GM18507 (cell line): Measurements from ENCODE around the gene ENAM.
"Not testable (repeated sequence)": the region's sequence is repeated elsewhere in the genome, so short reads cannot be mapped to it uniquely, and the experiment has no call there.

Experiments
- DNase-seq: peaks from one replicate; pipeline ENCODE4 v3.0.0; 2011; ENCODE audit warnings: low read depth; ENCODE audit not compliant: insufficient read length; ENCODE audit errors: extremely low spot score
- FAIRE-seq: peaks from 2 replicates; lab custom pipeline; 2011; peaks lifted over from hg19 to GRCh38; lab: Jason Lieb, UNC

ENAM gene

DNA sequence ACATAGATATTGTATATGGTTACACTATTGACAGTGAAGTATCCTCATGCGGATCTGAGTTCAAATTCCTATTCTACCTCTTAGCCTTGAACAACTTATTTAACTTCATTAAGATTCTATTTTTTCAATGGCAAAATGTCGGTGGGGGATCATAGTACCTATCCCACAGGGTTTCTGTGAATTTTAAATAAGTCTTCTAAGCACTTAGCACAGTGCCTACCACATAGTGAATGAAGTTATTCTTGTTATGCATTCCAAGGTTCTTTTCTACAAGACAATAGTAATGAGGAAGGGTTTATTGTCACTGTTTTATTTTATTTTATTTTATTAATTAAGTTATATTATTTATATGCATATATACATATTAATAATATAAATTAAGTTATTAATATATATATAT is 8.8 kb upstream of the ENAM start:
- FAIRE-seq (no peak), DNase-seq (no peak)

DNA sequence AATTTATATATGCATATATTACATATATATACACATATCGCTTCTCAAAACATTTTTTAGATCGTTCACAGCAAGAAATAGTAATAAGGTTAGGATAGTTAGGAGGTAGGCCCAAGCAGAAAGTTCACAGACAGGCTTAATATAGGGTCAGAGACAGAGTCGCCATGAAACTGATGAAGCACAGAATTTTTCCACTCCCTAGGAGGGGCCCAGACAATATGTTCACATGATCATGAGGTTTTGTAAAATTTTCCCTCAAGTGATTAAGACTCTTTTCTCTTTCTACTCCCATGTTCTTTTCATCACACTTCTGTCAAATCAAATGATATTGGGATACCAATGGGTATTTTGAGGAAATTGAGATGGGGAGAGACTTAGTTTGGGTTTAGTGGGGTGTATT is 5.2 kb upstream of the ENAM start:
- DNase-seq, result no peak
- no peak for FAIRE-seq

DNA sequence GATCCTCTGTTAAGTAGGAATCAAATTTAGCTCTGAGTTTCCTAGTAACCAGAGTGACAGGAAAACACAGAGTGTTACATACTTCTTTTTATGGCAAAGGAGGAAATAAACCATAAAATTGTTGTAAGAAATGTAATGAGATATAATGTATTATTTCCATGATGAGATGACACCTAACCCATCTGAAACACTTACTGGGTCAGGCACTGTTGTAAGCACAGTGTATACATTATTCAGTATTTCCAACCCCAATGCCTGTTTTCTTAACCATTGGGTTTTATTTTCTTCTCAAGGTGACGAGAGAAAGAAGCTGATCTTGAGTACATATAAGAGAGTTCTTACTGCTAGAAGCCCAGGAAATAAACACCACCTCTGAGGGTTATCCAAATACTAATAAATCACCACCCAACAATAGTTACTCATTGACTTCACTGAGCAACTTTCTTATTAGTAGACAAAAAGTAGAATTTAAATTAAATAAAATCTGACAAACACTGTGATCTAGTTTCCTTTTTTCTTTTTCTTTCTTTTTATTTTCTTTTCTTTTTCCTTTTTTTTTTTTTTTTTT is 4.2 kb upstream of the ENAM start:
- DNase-seq (no peak), FAIRE-seq (no peak)

DNA sequence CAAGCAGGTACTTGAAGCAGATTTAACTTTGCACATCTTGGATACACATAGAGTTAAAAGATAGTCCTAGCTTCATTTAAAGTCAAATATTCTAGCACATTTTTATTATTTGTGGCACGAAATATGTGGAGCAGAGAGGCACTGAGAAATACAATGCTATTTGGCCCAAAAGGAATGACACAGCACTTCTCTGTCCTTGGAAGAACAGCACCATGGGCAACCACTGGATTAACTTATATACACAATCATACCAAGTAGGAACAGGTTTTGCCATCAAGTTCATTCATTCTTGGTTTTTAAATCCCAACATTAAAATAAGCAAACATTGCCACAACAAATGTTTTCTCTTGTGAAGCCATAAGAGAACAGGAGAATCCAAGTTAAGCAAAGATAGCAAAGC is 924 bp upstream of the ENAM start:
- FAIRE-seq (no peak), DNase-seq (no peak)

DNA sequence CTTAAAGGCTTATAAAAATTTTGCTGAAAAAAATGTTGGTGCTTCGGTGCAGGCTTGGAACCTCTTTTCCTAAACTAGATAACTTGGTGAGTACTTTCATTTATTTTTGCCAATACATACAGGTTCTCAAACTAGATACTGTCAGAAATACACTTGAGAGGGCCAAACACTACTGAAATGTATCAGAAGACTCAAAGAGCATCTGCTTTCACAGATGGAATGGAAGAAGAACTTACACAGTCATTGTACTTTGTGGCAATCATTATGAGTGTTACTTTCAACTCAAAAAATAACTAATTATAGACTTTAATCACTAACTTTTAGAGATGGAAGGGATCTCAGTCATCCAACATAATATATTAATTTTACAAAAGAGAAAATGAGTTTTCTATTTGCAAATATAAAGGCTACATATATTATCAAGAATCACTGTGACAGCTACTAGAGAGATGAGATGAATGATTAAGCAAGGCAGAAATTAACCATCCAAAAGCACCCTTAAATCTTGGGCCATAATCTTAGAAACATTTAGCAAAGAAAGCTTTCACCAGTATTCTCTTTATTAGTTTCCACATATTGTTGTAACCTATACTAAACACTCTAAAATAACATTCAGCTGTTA is 1.0 kb downstream of the ENAM start:
- DNase-seq (no peak), FAIRE-seq (no peak)

DNA sequence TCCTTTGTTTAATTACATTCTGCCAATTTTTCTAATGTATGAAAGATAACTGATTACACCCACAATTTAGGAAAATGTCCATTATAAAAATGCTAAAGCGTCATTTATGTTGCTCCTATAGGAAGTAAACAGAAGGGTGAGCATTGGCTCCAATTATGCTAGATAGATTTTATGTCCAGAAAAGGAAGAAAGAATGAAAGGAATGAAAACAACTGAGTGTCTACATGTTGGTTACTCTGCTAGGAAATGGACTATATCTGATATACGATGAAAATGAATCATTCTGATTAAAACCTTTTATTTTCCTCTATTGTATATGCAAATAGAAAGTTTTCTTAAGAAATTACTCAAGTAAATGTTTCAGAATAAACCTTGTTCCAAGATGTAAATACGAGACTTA is 1.6 kb downstream of the ENAM start:
- DNase-seq, result no peak
- peak; percentile 33 for FAIRE-seq

DNA sequence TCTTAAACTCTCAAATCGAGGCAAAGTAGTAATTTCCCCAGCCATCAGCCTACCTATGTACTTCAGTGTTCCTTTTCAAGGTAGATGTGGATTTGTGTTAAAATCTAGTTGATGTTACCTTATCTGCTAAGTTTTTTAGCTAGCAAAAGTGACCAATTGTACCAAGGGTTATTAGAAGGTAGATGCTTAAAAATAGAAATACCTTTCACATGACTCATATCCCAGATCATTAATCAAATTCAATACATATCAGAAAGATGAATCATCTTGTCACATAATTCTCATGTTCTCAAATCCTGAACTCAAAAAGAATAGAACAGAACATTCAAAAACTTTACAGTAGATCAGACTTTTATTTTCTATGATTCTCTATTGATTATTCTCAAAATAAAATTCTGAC is 3.5 kb downstream of the ENAM start:
- FAIRE-seq, result no peak
- DNase-seq, result no peak

DNA sequence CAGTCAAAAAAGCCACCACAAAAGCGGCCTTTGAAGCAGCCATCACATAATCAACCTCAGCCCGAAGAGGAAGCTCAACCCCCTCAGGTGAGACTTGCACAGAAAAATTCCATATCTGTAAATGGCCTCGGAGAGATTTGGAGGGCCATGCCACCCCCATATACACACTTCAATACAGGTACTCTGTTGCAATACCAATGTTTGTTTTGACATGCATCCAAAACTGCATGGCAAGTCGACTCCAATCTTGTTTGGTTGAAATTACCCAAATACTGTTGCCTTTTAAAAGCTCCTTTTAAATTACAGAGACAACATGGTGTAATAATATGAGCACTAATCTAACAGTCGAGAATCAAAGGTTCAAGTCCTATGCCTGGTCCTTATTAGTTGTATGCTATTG is 5.9 kb downstream of the ENAM start:
- no peak for DNase-seq

DNA sequence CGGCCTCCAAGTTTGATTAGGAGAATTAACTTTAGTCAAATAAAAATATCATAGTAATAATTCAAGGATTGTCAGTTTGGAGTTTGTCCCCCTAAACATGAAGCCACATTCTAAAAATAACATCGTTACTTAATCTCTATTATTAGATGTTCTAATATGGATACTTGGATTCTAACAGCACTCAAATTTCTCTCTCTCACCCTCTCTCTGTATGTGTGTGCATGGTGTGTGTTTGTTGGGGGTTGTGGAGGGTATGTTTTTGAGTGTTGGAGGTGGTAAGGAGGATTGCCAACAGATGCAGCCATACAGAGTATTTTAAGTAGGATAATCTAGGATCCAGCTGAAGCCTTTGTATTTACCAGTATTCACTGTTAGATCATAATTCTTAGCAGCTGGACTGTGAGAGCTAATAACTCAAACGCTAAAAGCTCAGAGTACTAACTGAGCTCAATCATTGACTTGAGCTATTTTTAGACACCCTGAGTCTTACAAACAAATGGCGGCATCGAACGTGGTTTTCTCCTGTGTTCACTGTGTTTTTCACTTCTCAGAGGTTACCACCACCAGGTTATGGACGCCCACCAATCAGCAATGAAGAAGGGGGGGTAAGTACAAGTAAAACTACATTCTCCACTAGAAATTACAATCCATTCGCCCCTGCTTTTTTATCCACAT is 8.8 kb downstream of the ENAM start:
- peak; percentile 44 for FAIRE-seq
- no peak for DNase-seq

More for the DNA sequence above, 5.9 kb downstream of the ENAM start:
- no peak for FAIRE-seq

DNA sequence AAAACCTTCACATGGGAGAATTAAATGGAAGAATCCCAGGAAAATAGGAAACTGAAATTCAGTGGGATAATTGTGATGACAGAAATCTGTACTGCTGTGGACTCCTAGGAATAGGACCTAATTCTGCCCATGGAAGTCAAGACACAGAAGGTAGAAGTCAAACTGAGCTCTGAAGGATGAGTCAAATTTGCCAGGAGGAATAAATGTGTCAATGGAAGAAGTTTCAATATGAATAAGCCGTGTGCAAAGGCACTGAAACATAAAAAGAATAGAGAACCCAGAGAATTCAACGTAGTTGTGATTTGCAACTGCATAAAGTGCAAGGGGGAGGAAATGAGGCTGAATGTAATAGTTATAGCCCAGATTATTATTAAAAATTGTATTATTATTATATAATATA is 11.6 kb downstream of the ENAM start:
- FAIRE-seq (no peak), DNase-seq (no peak)

DNA sequence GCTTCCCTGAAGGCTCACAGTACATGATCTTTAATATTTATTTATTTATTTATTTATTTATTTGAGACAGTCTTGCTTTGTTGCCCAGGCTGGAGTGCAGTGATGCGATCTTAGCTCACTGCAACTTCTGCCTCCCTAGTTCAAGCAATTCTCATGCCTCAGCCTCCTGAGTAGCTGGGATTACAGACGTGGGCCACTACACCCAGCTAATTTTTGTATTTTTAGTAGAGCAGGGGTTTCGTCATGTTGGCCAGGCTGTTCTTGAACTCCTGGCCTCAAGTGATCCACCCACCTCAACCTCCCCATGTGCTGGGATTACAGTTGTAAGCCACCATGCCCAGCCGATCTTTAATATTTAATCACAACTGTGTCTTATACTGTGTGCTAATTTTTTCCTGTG is 22.2 kb downstream of the ENAM start:
- FAIRE-seq, DNase-seq: not testable (repeated sequence)

DNA sequence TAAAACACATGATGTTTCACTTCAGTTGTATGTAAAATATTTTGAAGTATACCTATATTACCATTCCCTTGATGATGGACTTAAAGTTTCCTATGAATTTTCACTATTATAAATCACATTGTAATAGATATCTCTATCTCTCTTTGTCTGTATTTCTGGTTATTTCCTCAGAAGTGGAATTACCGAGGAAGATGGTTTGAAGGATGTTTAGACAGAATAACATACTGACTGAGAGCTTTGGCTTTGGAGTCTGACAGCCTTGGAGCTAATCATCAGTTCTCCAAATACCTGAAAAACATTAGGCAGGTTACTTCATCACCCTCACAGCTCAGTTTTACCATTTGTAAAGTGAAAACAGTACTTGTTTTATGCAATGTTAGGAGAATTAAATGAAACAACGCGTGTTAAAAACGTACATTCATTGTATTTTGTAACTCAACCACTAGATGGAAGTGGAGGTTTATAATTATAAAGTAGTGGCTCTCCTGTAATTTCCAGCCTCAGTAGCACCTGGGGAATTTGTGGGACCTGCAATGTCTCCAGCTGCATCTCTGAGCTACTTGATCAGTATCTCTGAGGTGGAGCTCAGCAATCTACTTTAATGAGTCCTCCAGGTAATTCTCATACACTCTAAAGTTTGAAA is 23.4 kb downstream of the ENAM start:
- DNase-seq, result no peak
- peak; percentile 74 for FAIRE-seq

DNA sequence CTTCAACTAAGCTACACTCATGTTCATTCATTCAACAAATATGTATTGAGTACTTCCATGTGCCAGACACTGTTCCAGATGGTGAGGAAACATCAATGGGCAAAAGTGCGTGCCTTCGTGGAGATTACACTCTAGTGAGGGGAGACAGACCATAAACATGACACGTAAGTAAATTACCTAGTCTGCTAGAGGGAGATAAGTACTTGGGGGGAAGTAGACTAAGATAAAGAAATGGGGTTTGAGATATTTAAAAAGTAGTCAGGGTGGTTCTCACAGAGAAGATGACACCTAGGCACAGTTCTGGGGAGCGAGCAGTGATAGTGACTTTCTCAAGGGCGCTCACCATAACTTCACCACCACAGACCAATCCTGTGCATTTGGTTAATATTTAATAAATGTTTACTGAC is 26.1 kb downstream of the ENAM start:
- FAIRE-seq, result peak; percentile 12
- no peak for DNase-seq

DNA sequence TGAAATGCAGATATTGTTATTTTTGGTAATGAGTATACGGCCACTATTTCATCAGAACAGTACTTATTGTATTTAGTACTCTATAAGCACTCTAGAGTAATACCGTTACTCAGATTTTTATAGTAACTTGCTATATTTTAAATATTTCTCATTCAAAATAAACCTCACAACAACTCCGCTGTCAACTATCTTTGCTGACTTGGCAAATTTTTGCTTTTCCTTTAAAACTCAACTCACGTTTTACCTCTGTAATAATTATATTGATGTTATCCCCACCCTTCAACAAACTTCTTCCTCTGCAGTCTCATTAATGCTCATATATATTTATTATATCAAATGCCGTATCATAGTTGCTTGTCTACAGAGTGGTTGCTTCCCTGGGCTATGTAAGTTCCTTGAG is 28.8 kb downstream of the ENAM start:
- FAIRE-seq (no peak), DNase-seq (no peak)

DNA sequence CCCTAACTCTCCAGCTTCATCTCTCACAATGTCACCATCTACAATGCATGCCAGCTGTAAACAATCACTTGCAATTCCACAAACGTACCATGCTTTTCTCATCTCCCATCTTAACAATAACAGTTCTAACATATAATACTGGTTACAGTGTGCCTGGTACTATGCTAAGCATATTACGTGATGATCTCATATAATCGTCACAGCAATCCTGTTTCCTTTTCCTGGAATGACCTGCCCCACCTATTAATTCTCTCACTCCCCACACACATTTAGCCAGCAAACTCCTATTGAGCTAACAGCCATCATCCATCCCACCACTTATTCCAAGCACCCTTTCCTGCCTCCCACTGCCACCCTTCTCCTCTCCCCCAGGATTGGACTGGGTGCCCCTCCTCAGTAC is 29.9 kb downstream of the ENAM start:
- DNase-seq (no peak), FAIRE-seq (no peak)

DNA sequence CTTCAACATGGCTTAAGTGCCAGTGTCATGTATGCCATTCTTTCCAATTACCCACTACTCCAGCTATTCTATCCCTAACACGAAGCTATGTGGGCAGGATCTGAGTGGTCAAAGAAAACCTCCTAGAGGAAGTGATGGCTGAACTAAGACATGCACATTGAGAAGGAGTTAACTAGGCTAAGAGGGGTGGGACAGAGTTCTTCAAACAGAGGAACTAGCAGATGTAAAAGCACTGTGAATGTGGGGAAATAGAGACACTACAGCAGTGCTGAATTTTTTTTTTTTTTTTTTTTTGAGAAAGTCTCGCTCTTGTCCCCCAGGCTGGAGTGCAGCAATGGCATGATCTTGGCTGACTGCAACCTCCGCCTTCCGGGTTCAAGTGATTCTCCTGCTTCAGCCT is 31.6 kb downstream of the ENAM start:
- no peak for DNase-seq
- FAIRE-seq, result no peak

DNA sequence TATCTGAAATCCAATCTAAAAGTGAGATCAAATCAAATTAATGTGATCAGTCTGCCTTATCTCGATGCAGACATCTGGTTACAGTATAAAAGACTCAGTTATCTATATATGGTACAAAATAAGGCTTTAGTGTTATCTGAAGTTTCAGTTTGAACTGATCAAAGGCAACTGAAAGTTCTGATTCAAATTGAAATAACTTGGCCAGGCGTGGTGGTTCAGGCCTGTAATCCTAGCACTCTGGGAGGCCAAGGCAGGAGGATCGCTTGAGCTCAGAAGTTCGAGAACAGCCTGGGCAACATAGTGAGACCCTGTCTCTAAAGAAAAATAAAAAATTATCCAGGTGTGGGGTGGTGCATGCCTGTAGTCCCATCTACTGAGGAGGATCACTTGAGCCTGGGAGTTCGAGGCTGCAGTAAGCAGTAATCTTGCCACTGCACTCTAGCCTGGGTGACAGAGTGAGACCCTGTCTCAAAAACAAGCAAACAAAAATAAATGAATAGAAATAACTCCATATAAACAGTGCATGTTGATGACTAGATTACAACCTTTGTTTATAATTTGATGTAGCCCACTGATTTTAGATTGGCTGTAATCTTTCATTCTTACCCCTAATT is 32.9 kb downstream of the ENAM start:
- peak; percentile 86 for FAIRE-seq
- DNase-seq, result not testable (repeated sequence)

DNA sequence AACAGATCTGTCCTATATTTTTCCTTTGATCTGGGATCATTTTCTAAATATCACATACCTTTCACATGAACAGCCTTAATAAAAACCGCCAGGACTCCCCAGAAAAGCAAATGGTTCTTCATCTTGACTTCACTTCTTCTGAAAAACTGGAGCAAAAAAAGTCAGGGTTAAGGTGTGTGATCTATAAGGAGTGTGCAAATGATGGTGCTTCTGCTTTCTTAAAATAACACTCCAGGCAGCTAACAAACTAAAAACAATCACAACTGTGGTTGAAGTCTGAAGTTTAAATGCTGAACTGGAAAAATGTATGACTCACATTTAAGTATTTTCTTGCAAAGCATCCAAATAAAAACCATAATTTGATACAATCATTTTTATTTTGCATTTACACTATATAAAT is 37.8 kb downstream of the ENAM start, which contains the start of gene JCHAIN:
Gene JCHAIN, minus strand, starts transcription at position 140 of the 400 bp plus-strand sequence. Its CDS starts 18 bp downstream, at position 122.
- FAIRE-seq (peak; percentile 75), DNase-seq (no peak)

DNA sequence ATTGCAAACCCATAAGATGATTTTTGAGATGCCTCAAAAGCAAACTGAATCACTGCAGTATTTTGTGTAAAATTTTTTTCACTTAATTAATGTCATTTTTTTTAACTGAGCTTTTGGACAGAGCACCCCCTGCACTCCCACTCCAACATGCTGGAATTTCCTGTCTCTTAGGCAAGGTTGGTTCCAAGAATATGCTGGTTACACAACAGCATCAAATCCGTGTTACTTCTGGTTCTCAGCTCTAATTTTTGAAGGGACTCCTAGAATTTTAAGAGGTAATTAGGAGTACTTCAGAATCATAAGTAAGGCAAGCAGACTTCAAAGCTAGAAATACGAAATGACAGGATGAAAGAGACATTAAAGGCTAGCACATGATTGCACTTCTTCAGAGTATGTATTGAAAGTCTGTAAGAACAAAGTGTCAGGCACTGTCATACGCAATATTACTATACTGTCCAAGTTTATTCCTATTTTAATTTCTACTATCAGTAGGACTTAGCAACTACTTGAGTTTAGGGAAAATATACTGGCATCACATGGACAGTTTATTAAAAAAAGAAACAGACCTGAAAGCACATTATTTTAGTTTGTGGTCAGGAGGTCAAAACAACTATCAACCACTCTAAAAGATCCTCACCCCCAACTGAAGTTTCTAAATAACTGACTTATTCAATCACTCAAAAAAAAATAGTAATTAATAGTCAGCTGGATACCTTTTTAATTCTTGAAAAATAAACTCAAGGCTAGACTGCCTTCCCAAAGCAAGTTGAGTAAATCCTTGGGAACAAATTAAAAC is 39.4 kb downstream of the ENAM start:
- DNase-seq, result no peak
- FAIRE-seq, result peak; percentile 48
